Amniotic epithelial cell (primary cell): ENCODE measurements around the gene ARHGEF2.
A peak's percentile ranks its signal among the peaks of the same experiment; 100 is the strongest.

Source experiments
- DNase-seq: peaks from one replicate; pipeline ENCODE4 v3.0.0-alpha.2; 2010; ENCODE audit warnings: low read depth

Gene ARHGEF2

GRCh38 chr1:155971910-155972809 is 6.2 kb downstream of the ARHGEF2 start:
- no peak for DNase-seq

GRCh38 chr1:155970531-155971167 is 7.7 kb downstream of the ARHGEF2 start:
- DNase-seq, result peak; percentile 82

- no peak for DNase-seq
These were observed 9.0 kb downstream of the ARHGEF2 start for GRCh38 chr1:155969377-155969791.

GRCh38 chr1:155968670-155969069 is 9.7 kb downstream of the ARHGEF2 start:
- DNase-seq, result no peak

- no peak for DNase-seq
These were observed 10.3 kb downstream of the ARHGEF2 start for GRCh38 chr1:155968051-155968400.

- DNase-seq, result peak; percentile 74
These were observed 10.9 kb downstream of the ARHGEF2 start for GRCh38 chr1:155967341-155968050.

GRCh38 chr1:155966750-155967149 is 11.6 kb downstream of the ARHGEF2 start:
- no peak for DNase-seq

- DNase-seq, result no peak
These were observed 12.2 kb downstream of the ARHGEF2 start for GRCh38 chr1:155966135-155966534.

GRCh38 chr1:155964193-155964592 is 14.2 kb downstream of the ARHGEF2 start:
- no peak for DNase-seq

GRCh38 chr1:155962599-155963211 is 15.6 kb downstream of the ARHGEF2 start:
- peak; percentile 46 for DNase-seq

GRCh38 chr1:155961937-155962336 is 16.4 kb downstream of the ARHGEF2 start:
- peak; percentile 97 for DNase-seq

- DNase-seq, result peak; percentile 50
These were observed 18.1 kb downstream of the ARHGEF2 start for GRCh38 chr1:155960081-155960745.

- no peak for DNase-seq
These were observed 20.9 kb downstream of the ARHGEF2 start for GRCh38 chr1:155957411-155957915.

GRCh38 chr1:155954645-155955044 is 23.7 kb downstream of the ARHGEF2 start:
- no peak for DNase-seq

GRCh38 chr1:155952505-155952890 is 25.8 kb downstream of the ARHGEF2 start:
- no peak for DNase-seq

- no peak for DNase-seq
These were observed 26.4 kb downstream of the ARHGEF2 start for GRCh38 chr1:155951753-155952504.

GRCh38 chr1:155950829-155951228 is 27.5 kb downstream of the ARHGEF2 start:
- DNase-seq, result no peak

- DNase-seq, result no peak
These were observed 30.6 kb downstream of the ARHGEF2 start for GRCh38 chr1:155947741-155948140.

- no peak for DNase-seq
These were observed 31.1 kb downstream of the ARHGEF2 start for GRCh38 chr1:155947292-155947691.

- DNase-seq, result no peak
These were observed 31.6 kb downstream of the ARHGEF2 start for GRCh38 chr1:155946633-155947219.

GRCh38 chr1:155944444-155944799 is 33.9 kb downstream of the ARHGEF2 start:
- DNase-seq, result no peak
